ENCODE data around the gene INIP. TPM values are rescaled to one million over a fixed set of nuclear protein-coding genes. Genes with fewer than 3 reads are reported as not detected.

The INIP gene
- total and polyA plus RNA-seq, 9 of the 15 experiments (the other 6 are each of a cell fraction or from before 2014, with no cell fraction given): 11.9 to 87.9 (median 37.3) TPM

DNA sequence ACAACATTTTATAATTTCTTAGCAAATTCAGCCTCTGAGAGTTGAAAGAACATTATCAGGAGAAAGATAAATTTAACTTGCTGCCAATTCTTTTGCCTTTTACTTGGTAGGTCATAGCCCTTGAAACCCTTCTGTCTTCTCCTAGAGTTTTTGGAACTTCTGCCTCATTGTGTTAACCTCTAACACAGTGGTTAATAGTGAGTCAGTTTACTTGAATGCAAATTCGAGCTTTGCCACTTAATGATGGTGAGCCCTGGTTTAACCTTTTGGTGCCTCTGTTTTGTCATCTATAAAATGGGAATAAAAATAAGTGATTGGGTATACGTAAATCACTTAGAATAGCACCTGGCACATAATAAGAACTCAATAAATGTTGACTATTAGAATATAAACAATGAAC is 1.8 kb upstream of the INIP start:
- intact Hi-C loops (cut with micrococcal nuclease): loop anchor here (10.0 kb wide), 2 partner anchors 215 to 635 kb away; no protein-coding TSS in a partner anchor

DNA sequence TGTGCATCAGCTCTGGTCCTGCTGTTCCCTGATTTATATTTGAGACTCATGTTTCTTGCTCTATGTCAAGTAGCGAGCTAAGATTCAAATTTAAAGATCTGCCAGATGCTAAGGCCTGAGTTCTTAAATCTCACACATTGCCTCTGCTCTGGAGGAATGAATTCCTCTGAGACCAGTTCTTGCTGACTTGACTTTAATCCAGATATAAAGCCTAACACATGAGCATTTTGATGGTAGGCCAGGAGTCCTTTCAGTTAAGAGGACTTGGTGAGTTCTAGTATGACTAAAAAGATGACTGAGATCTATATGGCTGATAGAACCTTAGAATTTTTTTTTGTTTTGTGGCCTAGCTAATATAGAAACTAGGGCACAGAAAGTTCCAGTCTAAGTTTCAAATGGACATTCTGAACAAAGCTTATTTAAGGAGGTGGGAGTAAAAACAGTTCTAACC is 1.3 kb upstream of the INIP start:
- 38% methylated on average over 1 of the region's 1 CpG for WGBS (ENCODE audit: insufficient coverage, low coverage, missing lambda C conversion rate)
- Histone ChIP-seq H3K4me3 (no peak overlapping the region), H3K36me3 (ENCODE audit: control insufficient read depth, insufficient read depth, low read length) (peaks cover 13% of the 10 kb centered on the region), H3K9me1 (ENCODE audit: control insufficient read depth, insufficient read depth, low read length) (no peaks in the 10 kb centered on the region), H3K9me3 (replicated peaks; ENCODE audit: control insufficient read depth, insufficient read depth, low read depth, low read length) (no peaks in the 10 kb centered on the region), H2AFZ (ENCODE audit: low read depth, low read length) (peak overlapping the region; percentile 38), H3K27ac (ENCODE audit: extremely low read depth, low read depth, low read length) (no peak overlapping the region), H3K9ac (ENCODE audit: insufficient read depth in 1 of 2, low read depth in 2 of 2, low read length in 2 of 2) (no peak overlapping the region), H4K20me1 (replicated peaks; ENCODE audit: control insufficient read depth, insufficient read depth, low read length) (no peaks in the 10 kb centered on the region), H3K27me3 (ENCODE audit: control insufficient read depth in 2 of 2, insufficient read depth in 2 of 2, low read length in 2 of 2) (no peaks in the 10 kb centered on the region), H3K79me2 (ENCODE audit: control insufficient read depth, insufficient read depth, low read length) (peaks cover 29% of the 10 kb centered on the region), H3K4me1 (replicated peaks in 1 of 2; ENCODE audit: control insufficient read depth in 2 of 2, insufficient read depth in 2 of 2, low read length in 2 of 2) (peaks cover 0 to 6% of the 10 kb centered on the region in 2 experiments; a peak in 3 of 5 replicates), H3K4me2 (ENCODE audit: insufficient read depth, low read length) (no peak overlapping the region)
- FAIRE-seq: no peak
- ChIA-PET CTCF (ENCODE audit: low intra/inter-chr PET ratio) (no interaction called here), POLR2A (interaction anchor here (0.6 to 2.0 kb wide), 3 partner anchors 12 to 32 kb away, joined by 3 to 9 read pairs (median 4); no protein-coding TSS in a partner anchor)
- no peak for DNase-seq (ENCODE audit: extremely low read depth in 1 of 4, low spot score in 3 of 4)
- in situ Hi-C loops (cut with MboI) (no loop called here), intact Hi-C loops (cut with micrococcal nuclease) (loop anchor here (10.0 kb wide), 2 partner anchors 214 to 634 kb away; no protein-coding TSS in a partner anchor)
- ATAC-seq: no peak
- BruUV-seq (replicated peaks): no TSS peak
- TF ChIP-seq C11orf30 (IDR thresholded peaks at IDR 0.05; ENCODE audit: low read depth) (peak; percentile 63), XRCC3 (IDR thresholded peaks at IDR 0.05) (no peak), SMAD2 (IDR thresholded peaks at IDR 0.05; ENCODE audit: low read depth, low read length) (no peak), ZNF707 (CRISPR knock-in tag; conservative IDR thresholded peaks at IDR 0.05) (no peak), MAFG (tag; conservative IDR thresholded peaks at IDR 0.05) (peak; percentile 54; the same call in 1 of the 2 replicates), HEY1 (CRISPR knock-in tag; IDR thresholded peaks at IDR 0.05; ENCODE audit: borderline replicate concordance) (no peak), FOXJ3 (CRISPR knock-in tag; IDR thresholded peaks at IDR 0.05) (no peak), SMARCA4 (IDR thresholded peaks at IDR 0.05) (no peak), MEIS2 (IDR thresholded peaks at IDR 0.05; ENCODE audit: partially characterized antibody) (no peak), MAFF (IDR thresholded peaks at IDR 0.05; ENCODE audit: low read length) (peak; percentile 56; the same call in 1 of the 2 replicates)
- TF ChIP-seq, protein P1, sequence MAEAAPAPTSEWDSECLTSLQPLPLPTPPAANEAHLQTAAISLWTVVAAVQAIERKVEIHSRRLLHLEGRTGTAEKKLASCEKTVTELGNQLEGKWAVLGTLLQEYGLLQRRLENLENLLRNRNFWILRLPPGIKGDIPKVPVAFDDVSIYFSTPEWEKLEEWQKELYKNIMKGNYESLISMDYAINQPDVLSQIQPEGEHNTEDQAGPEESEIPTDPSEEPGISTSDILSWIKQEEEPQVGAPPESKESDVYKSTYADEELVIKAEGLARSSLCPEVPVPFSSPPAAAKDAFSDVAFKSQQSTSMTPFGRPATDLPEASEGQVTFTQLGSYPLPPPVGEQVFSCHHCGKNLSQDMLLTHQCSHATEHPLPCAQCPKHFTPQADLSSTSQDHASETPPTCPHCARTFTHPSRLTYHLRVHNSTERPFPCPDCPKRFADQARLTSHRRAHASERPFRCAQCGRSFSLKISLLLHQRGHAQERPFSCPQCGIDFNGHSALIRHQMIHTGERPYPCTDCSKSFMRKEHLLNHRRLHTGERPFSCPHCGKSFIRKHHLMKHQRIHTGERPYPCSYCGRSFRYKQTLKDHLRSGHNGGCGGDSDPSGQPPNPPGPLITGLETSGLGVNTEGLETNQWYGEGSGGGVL (CRISPR knock-in tag; IDR thresholded peaks at IDR 0.05): no peak

More for the DNA sequence above, 1.8 kb upstream of the INIP start:
- in situ Hi-C loops (cut with MboI): no loop called here
- DNase-seq (ENCODE audit: extremely low read depth in 1 of 4, low spot score in 3 of 4): no peak
- no peak for ATAC-seq
- ChIA-PET CTCF (ENCODE audit: low intra/inter-chr PET ratio) (no interaction called here), POLR2A (interaction anchor here (0.6 to 2.0 kb wide), 3 partner anchors 12 to 31 kb away, joined by 3 to 9 read pairs (median 4); no protein-coding TSS in a partner anchor)
- no peaks in the 10 kb centered on the region for H3K9me3 ChIP-seq (replicated peaks; ENCODE audit: control insufficient read depth, insufficient read depth, low read depth, low read length)
- FAIRE-seq: no peak
- H4K20me1 ChIP-seq (replicated peaks; ENCODE audit: control insufficient read depth, insufficient read depth, low read length): no peaks in the 10 kb centered on the region
- H3K4me1 ChIP-seq (replicated peaks in 1 of 2; ENCODE audit: control insufficient read depth in 2 of 2, insufficient read depth in 2 of 2, low read length in 2 of 2): peaks cover 0 to 6% of the 10 kb centered on the region in 2 experiments; a peak in 3 of 5 replicates
- H3K9me1 ChIP-seq (ENCODE audit: control insufficient read depth, insufficient read depth, low read length): no peaks in the 10 kb centered on the region
- no TSS peak for BruUV-seq (replicated peaks)
- H3K27me3 ChIP-seq (ENCODE audit: control insufficient read depth in 2 of 2, insufficient read depth in 2 of 2, low read length in 2 of 2): no peaks in the 10 kb centered on the region
- no peak overlapping the region for H3K4me3 ChIP-seq
- peaks cover 10% of the 10 kb centered on the region; the same call in 2 of the 3 replicates for H3K36me3 ChIP-seq (ENCODE audit: control insufficient read depth, insufficient read depth, low read length)
- H3K79me2 ChIP-seq (ENCODE audit: control insufficient read depth, insufficient read depth, low read length): peaks cover 26% of the 10 kb centered on the region
- no peak overlapping the region for H3K4me2 ChIP-seq (ENCODE audit: insufficient read depth, low read length)
- no peak overlapping the region for H3K27ac ChIP-seq (ENCODE audit: extremely low read depth, low read depth, low read length)
- TF ChIP-seq, protein P2, sequence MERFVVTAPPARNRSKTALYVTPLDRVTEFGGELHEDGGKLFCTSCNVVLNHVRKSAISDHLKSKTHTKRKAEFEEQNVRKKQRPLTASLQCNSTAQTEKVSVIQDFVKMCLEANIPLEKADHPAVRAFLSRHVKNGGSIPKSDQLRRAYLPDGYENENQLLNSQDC (CRISPR knock-in tag; IDR thresholded peaks at IDR 0.05): no peak
- TF ChIP-seq KDM4B (IDR thresholded peaks at IDR 0.05; ENCODE audit: borderline replicate concordance in 2 of 2, low read depth in 1 of 2): no peak
- peak; percentile 44 for TF ChIP-seq RBM25 (IDR thresholded peaks at IDR 0.05; ENCODE audit: low read depth, low read length, severe bottlenecking)
- peak; percentile 50; the same call in 1 of the 2 replicates for TF ChIP-seq BCOR (IDR thresholded peaks at IDR 0.05)
- H3K9ac ChIP-seq (ENCODE audit: insufficient read depth in 1 of 2, low read depth in 2 of 2, low read length in 2 of 2): no peak overlapping the region
- H2AFZ ChIP-seq (ENCODE audit: low read depth, low read length): 0 out of 2 replicates have a peak overlapping the region, but pooled peaks have one; percentile 38
- 39% methylated on average over 2 of the region's 2 CpGs for whole genome bisulfite sequencing (ENCODE audit: insufficient coverage, low coverage, missing lambda C conversion rate)
